Measurements from ENCODE around the gene MAP3K19. TPM values are rescaled to one million over a fixed set of nuclear protein-coding genes. Genes with fewer than 3 reads are reported as not detected.
"Not testable (repeated sequence)": the region's sequence is repeated elsewhere in the genome, so short reads cannot be mapped to it uniquely, and the experiment has no call there.

MAP3K19 gene
- total RNA-seq, 1 experiment from 2014 or later, result not detected

- no peak for TF ChIP-seq CTCF (IDR thresholded peaks at IDR 0.05; ENCODE audit: unreplicated experiment)
- H3K27ac Mint-ChIP-seq (ENCODE audit: unreplicated experiment), result no peak overlapping the region
- no peaks in the 10 kb centered on the region for H3K36me3 Mint-ChIP-seq (ENCODE audit: insufficient read depth, unreplicated experiment)
- H3K4me1 Mint-ChIP-seq (ENCODE audit: low read depth, unreplicated experiment), result peaks cover 16% of the 10 kb centered on the region
- no peak overlapping the region for H3K4me3 Mint-ChIP-seq (ENCODE audit: low read depth, unreplicated experiment)
- DNase-seq, result no peak
- intact Hi-C loops (cut with micrococcal nuclease; ENCODE audit: unreplicated experiment), result no loop called here
- no TSS peak for BruUV-seq (replicated peaks)
- CTCF ChIA-PET, result no interaction called here
- no peaks in the 10 kb centered on the region for H3K9me3 Mint-ChIP-seq (ENCODE audit: low read depth, unreplicated experiment)
- H3K27me3 Mint-ChIP-seq (ENCODE audit: unreplicated experiment), result no peaks in the 10 kb centered on the region
These were observed 9.4 kb downstream of the MAP3K19 start for GRCh38 chr2:135037831-135038230.

- H3K27ac Mint-ChIP-seq (ENCODE audit: unreplicated experiment); CTCF ChIA-PET; H3K4me3 Mint-ChIP-seq (ENCODE audit: low read depth, unreplicated experiment); DNase-seq; H3K4me1 Mint-ChIP-seq (ENCODE audit: low read depth, unreplicated experiment); H3K36me3 Mint-ChIP-seq (ENCODE audit: insufficient read depth, unreplicated experiment); BruUV-seq (replicated peaks); H3K9me3 Mint-ChIP-seq (ENCODE audit: low read depth, unreplicated experiment); intact Hi-C loops (cut with micrococcal nuclease; ENCODE audit: unreplicated experiment); H3K27me3 Mint-ChIP-seq (ENCODE audit: unreplicated experiment): not testable (repeated sequence)
These were observed 14.0 kb downstream of the MAP3K19 start for GRCh38 chr2:135033216-135033615.

DNA sequence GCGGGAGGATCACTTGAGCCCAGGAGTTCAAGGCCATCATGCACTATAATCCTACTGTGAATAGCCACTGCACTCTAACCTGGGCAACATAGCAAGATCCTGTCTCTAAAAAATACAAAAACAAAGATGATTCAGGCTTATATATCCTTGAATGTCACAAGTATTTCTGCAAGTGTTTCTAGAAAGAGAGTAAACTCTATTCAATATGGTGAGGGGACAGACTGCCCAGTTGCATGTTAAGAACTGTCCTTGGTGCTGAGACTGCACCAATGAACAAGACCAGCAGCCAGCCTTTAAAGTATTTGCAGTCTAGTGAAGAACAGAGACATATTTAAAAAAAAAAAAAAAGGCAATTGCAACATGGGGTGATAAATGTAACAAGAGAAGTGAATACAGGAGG is 16.4 kb downstream of the MAP3K19 start:
- intact Hi-C loops (cut with micrococcal nuclease; ENCODE audit: unreplicated experiment), result no loop called here
- no TSS peak for BruUV-seq (replicated peaks)
- H3K27me3 Mint-ChIP-seq (ENCODE audit: unreplicated experiment), result no peaks in the 10 kb centered on the region
- no peaks in the 10 kb centered on the region for H3K4me1 Mint-ChIP-seq (ENCODE audit: low read depth, unreplicated experiment)
- H3K9me3 Mint-ChIP-seq (ENCODE audit: low read depth, unreplicated experiment), result no peaks in the 10 kb centered on the region
- H3K4me3 Mint-ChIP-seq (ENCODE audit: low read depth, unreplicated experiment), result no peak overlapping the region
- H3K27ac Mint-ChIP-seq (ENCODE audit: unreplicated experiment), result no peak overlapping the region
- no peaks in the 10 kb centered on the region for H3K36me3 Mint-ChIP-seq (ENCODE audit: insufficient read depth, unreplicated experiment)
- DNase-seq, result no peak
- CTCF ChIA-PET, result no interaction called here
- TF ChIP-seq CTCF (IDR thresholded peaks at IDR 0.05; ENCODE audit: unreplicated experiment), result no peak

DNA sequence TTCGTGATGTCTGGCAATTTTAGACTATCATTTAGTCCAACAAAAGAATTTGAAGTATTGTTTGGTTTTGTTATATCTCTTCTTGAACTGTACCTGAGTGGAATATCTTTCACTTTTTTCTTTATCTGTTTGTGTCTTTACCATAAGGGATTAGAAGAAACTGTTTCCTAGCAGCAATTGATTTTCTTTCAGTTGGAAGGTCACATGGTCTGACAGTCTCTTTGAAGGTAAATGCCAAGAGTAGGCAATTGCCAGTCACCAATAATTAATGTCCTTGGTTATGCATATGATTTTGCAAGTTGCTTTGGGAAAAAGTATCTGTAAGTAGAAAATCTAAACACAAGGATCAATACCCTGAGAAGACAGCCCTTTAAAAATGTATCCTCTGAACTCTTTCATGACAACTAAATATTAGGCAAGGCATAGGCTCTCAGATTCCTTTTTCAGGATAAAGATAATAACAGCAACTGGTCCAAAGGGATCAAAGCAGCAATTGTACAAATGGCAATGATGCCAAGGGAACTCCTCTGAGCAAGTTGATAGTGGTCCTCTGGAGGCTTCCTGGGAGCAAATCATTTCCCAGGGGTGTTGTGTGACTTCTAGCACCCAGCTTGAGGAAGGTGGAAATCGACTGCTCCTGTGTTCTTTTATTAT is 17.6 kb downstream of the MAP3K19 start:
- H3K4me1 Mint-ChIP-seq (ENCODE audit: low read depth, unreplicated experiment), result no peaks in the 10 kb centered on the region
- no peak for DNase-seq
- no peak overlapping the region for H3K4me3 Mint-ChIP-seq (ENCODE audit: low read depth, unreplicated experiment)
- no peaks in the 10 kb centered on the region for H3K27me3 Mint-ChIP-seq (ENCODE audit: unreplicated experiment)
- H3K9me3 Mint-ChIP-seq (ENCODE audit: low read depth, unreplicated experiment), result no peaks in the 10 kb centered on the region
- no peak for TF ChIP-seq CTCF (IDR thresholded peaks at IDR 0.05; ENCODE audit: unreplicated experiment)
- intact Hi-C loops (cut with micrococcal nuclease; ENCODE audit: unreplicated experiment), result no loop called here
- no TSS peak for BruUV-seq (replicated peaks)
- CTCF ChIA-PET, result no interaction called here
- no peaks in the 10 kb centered on the region for H3K36me3 Mint-ChIP-seq (ENCODE audit: insufficient read depth, unreplicated experiment)
- no peak overlapping the region for H3K27ac Mint-ChIP-seq (ENCODE audit: unreplicated experiment)

DNA sequence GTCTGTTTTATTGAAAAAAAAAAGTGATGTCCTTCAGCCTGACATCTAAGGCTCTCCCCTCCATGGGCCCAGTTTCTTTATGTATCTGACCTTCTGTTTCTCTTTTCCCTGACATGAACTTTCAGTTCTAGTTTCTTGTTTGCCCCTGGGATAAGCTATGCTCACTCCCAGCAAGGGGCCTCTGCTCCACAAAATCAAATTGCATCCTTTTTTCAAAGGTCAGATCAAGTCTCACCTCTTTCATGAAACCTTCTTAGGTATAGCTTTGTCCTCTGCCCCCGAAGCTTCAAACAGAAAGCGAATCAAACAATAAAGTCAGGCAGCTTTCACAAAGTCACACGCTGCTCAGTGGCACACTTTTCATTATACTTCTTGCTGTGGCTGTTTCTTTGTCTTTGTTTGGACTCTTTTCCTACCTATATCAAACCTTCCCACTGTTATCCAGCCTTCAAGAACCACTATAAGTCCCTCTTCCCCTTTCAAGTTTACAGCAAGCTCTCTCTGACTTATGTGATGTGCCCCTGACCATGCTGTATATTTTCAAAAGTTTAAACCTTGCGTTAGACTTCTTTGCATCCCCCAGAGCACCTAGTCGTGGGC is 23.3 kb downstream of the MAP3K19 start:
- Mint-ChIP-seq H3K27me3 (ENCODE audit: unreplicated experiment) (no peaks in the 10 kb centered on the region), H3K9me3 (ENCODE audit: low read depth, unreplicated experiment) (no peaks in the 10 kb centered on the region), H3K4me3 (ENCODE audit: low read depth, unreplicated experiment) (no peak overlapping the region), H3K27ac (ENCODE audit: unreplicated experiment) (no peak overlapping the region), H3K36me3 (ENCODE audit: insufficient read depth, unreplicated experiment) (no peaks in the 10 kb centered on the region), H3K4me1 (ENCODE audit: low read depth, unreplicated experiment) (no peaks in the 10 kb centered on the region)
- DNase-seq, result no peak
- CTCF ChIA-PET, result no interaction called here
- intact Hi-C loops (cut with micrococcal nuclease; ENCODE audit: unreplicated experiment), result no loop called here
- no TSS peak for BruUV-seq (replicated peaks)
- TF ChIP-seq CTCF (IDR thresholded peaks at IDR 0.05; ENCODE audit: unreplicated experiment), result no peak

All from Calu3 (cell line).